ENCODE measurements around the gene BORCS5. TPM values are rescaled to one million over a fixed set of nuclear protein-coding genes. Genes with fewer than 3 reads are reported as not detected.

Gene BORCS5
- total RNA-seq, 1 experiment from 2014 or later = 11.5 TPM

- Mint-ChIP-seq H3K27me3 (ENCODE audit: unreplicated experiment) (no peaks in the 10 kb centered on the region), H3K27ac (ENCODE audit: unreplicated experiment) (no peak overlapping the region), H3K4me3 (ENCODE audit: low read depth, unreplicated experiment) (no peak overlapping the region), H3K4me1 (ENCODE audit: low read depth, unreplicated experiment) (peaks cover 7% of the 10 kb centered on the region), H3K9me3 (ENCODE audit: low read depth, unreplicated experiment) (no peaks in the 10 kb centered on the region), H3K36me3 (ENCODE audit: insufficient read depth, unreplicated experiment) (peaks cover 13% of the 10 kb centered on the region)
- no peak for TF ChIP-seq CTCF (IDR thresholded peaks at IDR 0.05; ENCODE audit: unreplicated experiment)
- intact Hi-C loops (cut with micrococcal nuclease; ENCODE audit: unreplicated experiment) = loop anchor here (5.0 kb wide), 1 partner anchor 108 kb away; the partner anchor contains the start of gene DUSP16
- DNase-seq = no peak
- CTCF ChIA-PET = interaction anchor here (0.6 kb wide), 1 partner anchor 116 kb away, joined by 3 read pairs; no protein-coding TSS in a partner anchor
- BruUV-seq (replicated peaks) = no TSS peak
Observed at GRCh38 chr12:12454315-12454714, 97.4 kb downstream of the BORCS5 start.

GRCh38 chr12:12456637-12457036 is 99.8 kb downstream of the BORCS5 start:
- H3K27me3 Mint-ChIP-seq (ENCODE audit: unreplicated experiment) = no peaks in the 10 kb centered on the region
- CTCF ChIA-PET = no interaction called here
- BruUV-seq (replicated peaks) = no TSS peak
- no peak overlapping the region for H3K4me3 Mint-ChIP-seq (ENCODE audit: low read depth, unreplicated experiment)
- DNase-seq = no peak
- no peak overlapping the region for H3K27ac Mint-ChIP-seq (ENCODE audit: unreplicated experiment)
- TF ChIP-seq CTCF (IDR thresholded peaks at IDR 0.05; ENCODE audit: unreplicated experiment) = no peak
- intact Hi-C loops (cut with micrococcal nuclease; ENCODE audit: unreplicated experiment) = no loop called here
- H3K36me3 Mint-ChIP-seq (ENCODE audit: insufficient read depth, unreplicated experiment) = peaks cover 5% of the 10 kb centered on the region
- no peaks in the 10 kb centered on the region for H3K4me1 Mint-ChIP-seq (ENCODE audit: low read depth, unreplicated experiment)
- H3K9me3 Mint-ChIP-seq (ENCODE audit: low read depth, unreplicated experiment) = no peaks in the 10 kb centered on the region

- Mint-ChIP-seq H3K9me3 (ENCODE audit: low read depth, unreplicated experiment) (no peaks in the 10 kb centered on the region), H3K4me3 (ENCODE audit: low read depth, unreplicated experiment) (no peak overlapping the region), H3K4me1 (ENCODE audit: low read depth, unreplicated experiment) (no peaks in the 10 kb centered on the region), H3K36me3 (ENCODE audit: insufficient read depth, unreplicated experiment) (peaks cover 5% of the 10 kb centered on the region), H3K27ac (ENCODE audit: unreplicated experiment) (no peak overlapping the region), H3K27me3 (ENCODE audit: unreplicated experiment) (no peaks in the 10 kb centered on the region)
- DNase-seq = no peak
- no TSS peak for BruUV-seq (replicated peaks)
- TF ChIP-seq CTCF (IDR thresholded peaks at IDR 0.05; ENCODE audit: unreplicated experiment) = no peak
- CTCF ChIA-PET = interaction anchor here (0.6 to 1.4 kb wide), 2 partner anchors 25 to 111 kb away, joined by 3 to 7 read pairs; no protein-coding TSS in a partner anchor
- intact Hi-C loops (cut with micrococcal nuclease; ENCODE audit: unreplicated experiment) = no loop called here
Observed at GRCh38 chr12:12460935-12461922, 104.4 kb downstream of the BORCS5 start.

GRCh38 chr12:12461923-12462315 is 105.0 kb downstream of the BORCS5 start:
- Mint-ChIP-seq H3K27ac (ENCODE audit: unreplicated experiment) (no peak overlapping the region), H3K4me1 (ENCODE audit: low read depth, unreplicated experiment) (no peaks in the 10 kb centered on the region), H3K9me3 (ENCODE audit: low read depth, unreplicated experiment) (no peaks in the 10 kb centered on the region), H3K27me3 (ENCODE audit: unreplicated experiment) (no peaks in the 10 kb centered on the region), H3K4me3 (ENCODE audit: low read depth, unreplicated experiment) (no peak overlapping the region), H3K36me3 (ENCODE audit: insufficient read depth, unreplicated experiment) (peaks cover 5% of the 10 kb centered on the region)
- no peak for TF ChIP-seq CTCF (IDR thresholded peaks at IDR 0.05; ENCODE audit: unreplicated experiment)
- CTCF ChIA-PET = interaction anchor here (1.4 kb wide), 1 partner anchor 25 kb away, joined by 3 read pairs; no protein-coding TSS in a partner anchor
- intact Hi-C loops (cut with micrococcal nuclease; ENCODE audit: unreplicated experiment) = no loop called here
- no peak for DNase-seq
- BruUV-seq (replicated peaks) = no TSS peak
